Osteoblast (primary cell): ENCODE data around the gene ZNF211. TPM values are rescaled to one million over a fixed set of nuclear protein-coding genes. Genes with fewer than 3 reads are reported as not detected.

Experiments
- DNase-seq: peaks from one replicate; pipeline ENCODE4 v3.0.0; 2011; ENCODE audit warnings: low spot score, mixed read lengths; ENCODE audit not compliant: insufficient read length; ENCODE audit errors: missing footprints
- H2AFZ ChIP-seq: 2 replicates; pipeline ENCODE4 v1.6.0; 2011; ENCODE audit warnings: mild to moderate bottlenecking, low read length
- H3K27ac ChIP-seq: 2 replicates; pipeline ENCODE4 v1.5.1; 2011; ENCODE audit warnings: mild to moderate bottlenecking, low read depth, low read length, moderate library complexity
- H3K27me3 ChIP-seq: 2 replicates; pipeline ENCODE4 v1.6.0; 2012; ENCODE audit warnings: mild to moderate bottlenecking, control low read depth, inconsistent platforms, low read length, moderate library complexity; ENCODE audit not compliant: insufficient read depth
- H3K36me3 ChIP-seq: 2 replicates; pipeline ENCODE4 v1.5.1; 2011; ENCODE audit warnings: mild to moderate bottlenecking, low read length, control low read depth, moderate library complexity; ENCODE audit not compliant: insufficient read depth
- H3K4me1 ChIP-seq: 2 replicates; pipeline ENCODE4 v1.5.1; 2011; ENCODE audit warnings: mild to moderate bottlenecking, low read length, control low read depth, moderate library complexity; ENCODE audit not compliant: insufficient read depth
- H3K4me2 ChIP-seq: 2 replicates; pipeline ENCODE4 v1.6.0; 2011; ENCODE audit warnings: mild to moderate bottlenecking, low read length; ENCODE audit not compliant: insufficient read depth
- H3K4me3 ChIP-seq: fragments of 200-600 bp; sonication (generic); 3 replicates; pipeline ENCODE4 v1.5.1; 2012; ENCODE audit warnings: mild to moderate bottlenecking, low read length, inconsistent platforms; ENCODE audit not compliant: insufficient read depth
- H3K79me2 ChIP-seq: 2 replicates; pipeline ENCODE4 v1.6.0; 2012; ENCODE audit warnings: mild to moderate bottlenecking, low read length, control low read depth, inconsistent platforms; ENCODE audit not compliant: insufficient read depth
- H3K9me3 ChIP-seq: 2 replicates; pipeline ENCODE4 v1.5.1; 2011; ENCODE audit warnings: low read depth, low read length, control low read depth
- H4K20me1 ChIP-seq: 2 replicates; pipeline ENCODE4 v1.6.0; 2012; ENCODE audit warnings: mild to moderate bottlenecking, low read length, control low read depth; ENCODE audit not compliant: insufficient read depth
- CTCF ChIP-seq: IDR thresholded peaks from 2 replicates; pipeline ENCODE4 v1.5.1; 2011; ENCODE audit warnings: mild to moderate bottlenecking, low read depth, low read length, moderate library complexity; ENCODE audit errors: extremely low read depth
- total RNA-seq: library from RNA; depleted of rRNA; stranded (reverse); fragments of >200 nt; gene quantifications from 2 replicates; pipeline ENCODE4 v1.2.3, GENCODE V29; 2012

ZNF211 gene
- total RNA-seq, 1 donor: 10.9 TPM

DNA sequence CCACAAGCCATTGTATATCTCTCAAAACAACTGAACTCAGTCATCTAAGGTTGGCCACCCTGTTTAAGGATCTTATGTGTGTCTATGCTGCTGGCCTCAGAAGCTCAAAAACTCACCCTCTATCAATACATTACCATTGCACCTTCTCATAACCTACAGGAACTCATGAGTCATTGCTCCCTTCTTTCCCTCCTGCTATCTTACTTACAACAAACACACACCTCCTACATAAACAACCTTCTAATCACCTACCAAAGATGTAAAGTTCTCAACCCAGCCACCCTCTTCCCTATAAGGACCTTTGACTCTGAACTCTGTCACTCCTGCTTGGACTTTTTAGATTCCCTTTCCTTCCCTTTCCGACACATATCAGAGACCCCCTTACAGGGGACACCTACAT lies 22.5 kb downstream of the ZNF211 start:
- no peaks in the 10 kb centered on the region for H3K27me3 ChIP-seq
- no peaks in the 10 kb centered on the region for H3K36me3 ChIP-seq
- no peak overlapping the region for H3K4me3 ChIP-seq
- H3K4me1 ChIP-seq: no peaks in the 10 kb centered on the region
- H3K79me2 ChIP-seq: no peaks in the 10 kb centered on the region
- no peak for DNase-seq
- H2AFZ ChIP-seq: no peak overlapping the region
- H3K9me3 ChIP-seq: no peaks in the 10 kb centered on the region
- no peak overlapping the region for H3K27ac ChIP-seq
- no peak overlapping the region for H3K4me2 ChIP-seq
- no peak for TF ChIP-seq CTCF
- no peaks in the 10 kb centered on the region for H4K20me1 ChIP-seq

DNA sequence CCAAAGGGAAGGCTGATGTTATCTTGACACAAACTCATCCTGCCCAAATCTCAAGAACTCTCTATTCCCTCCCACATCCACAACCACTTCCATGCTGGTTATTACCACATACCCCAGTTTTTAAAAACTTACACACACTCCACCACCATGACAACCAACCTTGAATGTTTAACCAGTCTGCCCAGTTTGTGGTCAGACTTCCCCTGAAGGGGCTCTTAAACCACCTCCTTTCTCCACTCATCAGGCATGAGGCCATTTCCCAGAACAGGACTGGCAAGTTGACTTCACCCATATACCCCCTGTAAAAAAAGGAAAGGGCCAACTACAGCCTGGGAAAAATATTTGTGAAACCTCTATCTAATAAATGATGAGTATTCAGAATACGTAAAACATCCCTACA lies 23.4 kb downstream of the ZNF211 start:
- Histone ChIP-seq H3K4me2 (no peak overlapping the region), H4K20me1 (no peaks in the 10 kb centered on the region), H3K27ac (no peak overlapping the region), H3K9me3 (no peaks in the 10 kb centered on the region), H3K36me3 (no peaks in the 10 kb centered on the region), H3K27me3 (no peaks in the 10 kb centered on the region), H3K79me2 (no peaks in the 10 kb centered on the region), H2AFZ (no peak overlapping the region), H3K4me3 (no peak overlapping the region), H3K4me1 (no peaks in the 10 kb centered on the region)
- no peak for TF ChIP-seq CTCF
- no peak for DNase-seq

DNA sequence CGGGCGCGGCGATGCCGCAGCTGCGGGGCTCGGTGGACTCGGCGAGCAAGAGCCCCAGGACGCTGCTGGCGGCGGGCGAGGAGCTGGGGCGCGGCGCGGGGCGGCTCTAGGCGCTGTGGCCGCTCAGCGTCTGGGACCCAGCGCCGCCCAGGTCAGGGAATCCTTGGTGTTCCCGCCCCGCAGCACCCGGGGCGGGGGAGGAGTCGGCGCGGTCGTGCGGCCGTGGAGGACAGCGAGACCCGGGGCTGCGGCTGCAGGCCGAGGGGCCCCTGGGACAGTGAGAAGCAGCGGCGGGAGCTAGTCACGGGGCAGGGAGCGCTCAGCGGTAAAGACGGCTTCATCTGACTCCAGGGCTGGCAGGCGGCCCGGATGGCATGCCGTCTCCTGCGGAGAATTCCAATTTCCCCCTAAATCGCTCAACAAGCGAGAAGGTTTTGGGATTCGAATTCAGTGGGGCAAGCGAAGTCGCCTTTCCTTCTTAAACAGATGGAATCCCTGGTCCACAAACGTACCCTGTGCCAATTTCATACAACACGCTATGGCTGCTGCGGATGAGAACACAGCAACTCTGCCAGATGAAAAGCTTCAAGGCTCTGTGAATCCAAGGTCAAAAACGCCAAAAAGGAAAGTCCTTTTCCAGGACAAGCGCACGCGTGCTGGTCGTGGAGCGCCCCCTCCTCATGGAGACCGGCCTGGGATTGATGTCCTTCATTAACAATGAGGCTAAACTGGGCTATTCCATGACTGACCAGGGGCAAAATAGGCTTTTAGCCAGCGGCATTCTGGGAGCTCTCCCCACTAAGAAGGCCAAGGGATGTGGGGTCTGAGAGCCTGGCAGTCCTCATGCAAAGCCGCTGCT lies 31.5 kb downstream of the ZNF211 start:
- H3K27me3 ChIP-seq: no peaks in the 10 kb centered on the region
- no peak overlapping the region for H3K27ac ChIP-seq
- peak overlapping the region; percentile 73 for H3K4me3 ChIP-seq
- no peaks in the 10 kb centered on the region for H3K36me3 ChIP-seq
- no peak for TF ChIP-seq CTCF
- peak overlapping the region; percentile 93 for H3K4me2 ChIP-seq
- peaks cover 10% of the 10 kb centered on the region for H3K4me1 ChIP-seq
- no peaks in the 10 kb centered on the region for H3K79me2 ChIP-seq
- no peaks in the 10 kb centered on the region for H3K9me3 ChIP-seq
- H2AFZ ChIP-seq: peak overlapping the region; percentile 93
- no peaks in the 10 kb centered on the region for H4K20me1 ChIP-seq
- peak; percentile 87 for DNase-seq

DNA sequence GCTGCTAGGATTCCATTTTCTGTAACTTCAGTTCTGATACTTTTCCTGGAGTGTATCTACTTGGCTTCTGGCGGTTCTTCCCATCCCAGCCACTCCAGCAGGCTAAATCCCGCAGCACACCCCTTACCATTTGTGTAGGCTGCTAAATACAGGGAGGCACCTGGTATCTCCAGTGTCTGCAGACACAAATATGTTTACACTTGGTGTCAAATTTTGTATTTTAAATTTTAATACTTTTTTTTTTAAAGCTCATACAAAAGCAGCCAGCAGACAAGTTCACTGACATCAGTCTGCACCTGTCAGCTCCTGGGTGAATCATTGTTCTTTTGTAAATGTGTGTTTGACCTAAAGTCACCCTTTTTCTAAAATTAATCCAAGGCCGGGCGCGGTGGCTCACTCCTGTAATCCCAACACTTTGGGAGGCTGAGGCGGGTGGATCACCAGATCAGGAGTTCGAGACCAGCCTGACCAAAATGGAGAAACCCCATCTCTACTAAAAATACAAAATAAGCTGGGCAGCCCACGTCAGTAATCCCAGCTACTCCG lies 32.4 kb downstream of the ZNF211 start:
- Histone ChIP-seq H3K27me3 (no peaks in the 10 kb centered on the region), H3K36me3 (no peaks in the 10 kb centered on the region), H3K9me3 (no peaks in the 10 kb centered on the region), H3K79me2 (no peaks in the 10 kb centered on the region), H3K4me3 (no peak overlapping the region), H2AFZ (no peak overlapping the region), H3K27ac (no peak overlapping the region), H4K20me1 (no peaks in the 10 kb centered on the region), H3K4me1 (peaks cover 10% of the 10 kb centered on the region), H3K4me2 (no peak overlapping the region)
- no peak for TF ChIP-seq CTCF
- DNase-seq: no peak
